IPS-NIHi11 (cell line): ENCODE measurements around the gene ELOVL7.
"Not testable (repeated sequence)": the region's sequence is repeated elsewhere in the genome, so short reads cannot be mapped to it uniquely, and the experiment has no call there.

Experiments
- DNase-seq: peaks from one replicate; pipeline ENCODE4 v3.0.0; 2012; ENCODE audit warnings: mixed read lengths, low spot score

Gene ELOVL7

GRCh38 chr5:60795424-60795950 lies 48.6 kb downstream of the ELOVL7 start:
- DNase-seq: not testable (repeated sequence)

- peak; percentile 21 for DNase-seq
Observed at GRCh38 chr5:60794691-60795090, 49.4 kb downstream of the ELOVL7 start.

GRCh38 chr5:60792438-60792837 lies 51.6 kb downstream of the ELOVL7 start:
- DNase-seq: no peak

- no peak for DNase-seq
Observed at GRCh38 chr5:60789551-60789950, 54.5 kb downstream of the ELOVL7 start.

GRCh38 chr5:60788863-60789513 lies 55.1 kb downstream of the ELOVL7 start:
- DNase-seq: no peak

GRCh38 chr5:60779466-60779865 lies 64.6 kb downstream of the ELOVL7 start:
- no peak for DNase-seq

GRCh38 chr5:60776343-60776742 lies 67.7 kb downstream of the ELOVL7 start:
- no peak for DNase-seq

- no peak for DNase-seq
Observed at GRCh38 chr5:60765019-60765709, 78.9 kb downstream of the ELOVL7 start.

GRCh38 chr5:60763061-60763460 lies 81.0 kb downstream of the ELOVL7 start:
- DNase-seq: no peak

- DNase-seq: no peak
Observed at GRCh38 chr5:60754495-60754894, 89.6 kb downstream of the ELOVL7 start.

GRCh38 chr5:60744682-60745081 lies 99.4 kb downstream of the ELOVL7 start:
- no peak for DNase-seq

- no peak for DNase-seq
Observed at GRCh38 chr5:60743511-60744314, 100.4 kb downstream of the ELOVL7 start.

GRCh38 chr5:60740322-60740721 lies 103.7 kb downstream of the ELOVL7 start:
- no peak for DNase-seq

- no peak for DNase-seq
Observed at GRCh38 chr5:60738933-60739332, 105.1 kb downstream of the ELOVL7 start.

GRCh38 chr5:60738461-60738860 lies 105.6 kb downstream of the ELOVL7 start:
- DNase-seq: no peak

- DNase-seq: not testable (repeated sequence)
Observed at GRCh38 chr5:60730858-60731257, 113.2 kb downstream of the ELOVL7 start.

GRCh38 chr5:60727033-60727679 lies 116.9 kb downstream of the ELOVL7 start:
- DNase-seq: no peak

GRCh38 chr5:60724126-60724525 lies 119.9 kb downstream of the ELOVL7 start:
- no peak for DNase-seq

- DNase-seq: no peak
Observed at GRCh38 chr5:60722416-60722815, 121.7 kb downstream of the ELOVL7 start.

- no peak for DNase-seq
Observed at GRCh38 chr5:60719329-60719728, 124.7 kb downstream of the ELOVL7 start.

GRCh38 chr5:60718166-60718892 lies 125.7 kb downstream of the ELOVL7 start:
- no peak for DNase-seq
